Mammary epithelial cell (primary cell): Measurements from ENCODE around the gene ANKRD11.

Experiments
- EZH2 ChIP-seq: IDR thresholded peaks from 2 replicates; pipeline ENCODE4 v1.6.1; 2012; ENCODE audit warnings: low read length, inconsistent platforms, borderline replicate concordance
- TF ChIP-seq, protein P1 (sequence below), 2 donors: IDR thresholded peaks in 1 of 2; conservative IDR thresholded peaks in 1 of 2; 2 replicates each; pipeline ENCODE4 v1.5.1; 2011 to 2012; ENCODE audit warnings: inconsistent platforms in 2 of 2, low read length in 2 of 2, mild to moderate bottlenecking in 2 of 2, control low read depth in 1 of 2, low read depth in 1 of 2; ENCODE audit not compliant: insufficient read depth in 1 of 2; ENCODE audit errors: extremely low read depth in 1 of 2

DNA sequence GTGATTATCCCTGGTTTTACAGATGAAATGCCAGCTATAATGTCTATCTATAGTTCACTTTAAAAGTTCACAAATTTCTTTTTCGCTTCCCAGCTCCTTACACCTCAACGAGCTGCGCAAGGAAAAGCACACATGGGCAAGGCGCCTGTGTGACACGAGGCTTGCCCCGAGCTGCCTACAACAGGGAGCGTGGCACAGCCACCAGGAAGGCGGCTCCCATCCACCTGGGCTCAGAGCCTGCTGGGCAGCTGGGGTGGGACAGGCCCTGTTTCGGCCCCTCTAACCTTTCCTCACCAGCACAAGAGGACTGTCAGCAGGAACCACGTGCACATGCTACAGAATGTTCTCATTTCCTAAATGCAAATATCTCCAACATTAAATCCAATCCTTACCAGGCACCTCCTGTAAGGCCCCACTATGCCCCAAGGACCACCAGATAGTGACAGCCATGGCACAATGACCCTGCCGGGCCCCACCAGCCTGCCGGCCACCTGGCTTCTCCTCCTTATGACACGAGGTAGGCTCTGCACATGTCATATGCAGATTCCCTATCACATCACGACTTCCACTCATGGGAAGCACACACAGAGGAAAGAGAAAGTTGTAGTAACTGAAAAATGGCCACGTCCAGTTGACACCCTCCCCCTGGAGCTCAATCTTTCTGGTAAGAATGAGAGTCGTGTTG lies 180.8 kb downstream of the ANKRD11 start:
- TF ChIP-seq, protein P1, sequence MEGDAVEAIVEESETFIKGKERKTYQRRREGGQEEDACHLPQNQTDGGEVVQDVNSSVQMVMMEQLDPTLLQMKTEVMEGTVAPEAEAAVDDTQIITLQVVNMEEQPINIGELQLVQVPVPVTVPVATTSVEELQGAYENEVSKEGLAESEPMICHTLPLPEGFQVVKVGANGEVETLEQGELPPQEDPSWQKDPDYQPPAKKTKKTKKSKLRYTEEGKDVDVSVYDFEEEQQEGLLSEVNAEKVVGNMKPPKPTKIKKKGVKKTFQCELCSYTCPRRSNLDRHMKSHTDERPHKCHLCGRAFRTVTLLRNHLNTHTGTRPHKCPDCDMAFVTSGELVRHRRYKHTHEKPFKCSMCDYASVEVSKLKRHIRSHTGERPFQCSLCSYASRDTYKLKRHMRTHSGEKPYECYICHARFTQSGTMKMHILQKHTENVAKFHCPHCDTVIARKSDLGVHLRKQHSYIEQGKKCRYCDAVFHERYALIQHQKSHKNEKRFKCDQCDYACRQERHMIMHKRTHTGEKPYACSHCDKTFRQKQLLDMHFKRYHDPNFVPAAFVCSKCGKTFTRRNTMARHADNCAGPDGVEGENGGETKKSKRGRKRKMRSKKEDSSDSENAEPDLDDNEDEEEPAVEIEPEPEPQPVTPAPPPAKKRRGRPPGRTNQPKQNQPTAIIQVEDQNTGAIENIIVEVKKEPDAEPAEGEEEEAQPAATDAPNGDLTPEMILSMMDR (conservative IDR thresholded peaks at IDR 0.05 in 1 of 2, IDR thresholded peaks at IDR 0.05 in 1 of 2; ENCODE audit: extremely low read depth in 1 of 2, insufficient read depth in 1 of 2, low read depth in 1 of 2, low read length in 2 of 2) = no peak
- TF ChIP-seq EZH2 = no peak
